Eye (tissue), 1 donor: Measurements from ENCODE around the gene GNAZ.

ENCODE experiments used
- DNase-seq: peaks from one replicate; pipeline ENCODE4 v3.0.0-alpha.2; 2015

Gene GNAZ

GRCh38 chr22:23079240-23079768 is 9.0 kb downstream of the GNAZ start:
- no peak for DNase-seq

DNA sequence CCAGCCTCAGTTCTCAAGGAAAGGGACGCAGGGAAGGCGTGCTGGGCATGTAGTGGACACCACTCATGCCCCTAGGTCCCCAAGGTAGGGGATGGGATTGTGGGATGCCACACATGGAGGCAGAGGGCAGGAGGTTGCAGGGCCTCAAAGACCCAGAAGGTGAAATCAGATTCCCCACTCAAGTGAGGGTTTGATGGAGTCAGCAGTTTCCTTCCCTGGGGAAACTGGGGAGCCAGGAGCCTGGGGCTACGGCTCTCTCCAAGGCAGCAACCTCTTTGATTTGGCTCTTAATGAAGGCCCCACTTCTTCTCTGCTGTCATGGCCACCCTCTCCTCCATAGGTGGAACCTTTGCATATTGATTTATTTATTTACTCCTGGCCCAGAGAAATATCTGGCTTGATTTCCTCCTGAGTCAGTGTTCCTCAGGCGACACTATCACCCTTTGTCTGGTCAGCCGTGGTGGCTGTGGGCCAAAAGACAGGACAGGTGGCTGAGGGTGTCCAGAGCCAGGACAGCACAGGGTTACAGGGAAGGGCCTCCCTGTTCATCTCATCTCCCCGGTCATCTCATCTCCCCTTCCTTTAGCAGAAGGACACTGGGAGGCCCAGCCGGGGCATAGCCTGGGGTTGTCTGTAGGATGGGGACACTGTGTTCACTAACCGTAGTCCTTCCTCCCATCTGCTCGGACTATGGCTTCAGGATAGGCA is 9.6 kb downstream of the GNAZ start:
- DNase-seq = no peak

GRCh38 chr22:23080613-23081290 is 10.4 kb downstream of the GNAZ start:
- no peak for DNase-seq

GRCh38 chr22:23082534-23083314 is 12.4 kb downstream of the GNAZ start:
- DNase-seq = no peak

- no peak for DNase-seq
Measured at GRCh38 chr22:23083315-23084021, 13.1 kb downstream of the GNAZ start.

GRCh38 chr22:23084453-23085350 is 14.4 kb downstream of the GNAZ start:
- DNase-seq = no peak

DNA sequence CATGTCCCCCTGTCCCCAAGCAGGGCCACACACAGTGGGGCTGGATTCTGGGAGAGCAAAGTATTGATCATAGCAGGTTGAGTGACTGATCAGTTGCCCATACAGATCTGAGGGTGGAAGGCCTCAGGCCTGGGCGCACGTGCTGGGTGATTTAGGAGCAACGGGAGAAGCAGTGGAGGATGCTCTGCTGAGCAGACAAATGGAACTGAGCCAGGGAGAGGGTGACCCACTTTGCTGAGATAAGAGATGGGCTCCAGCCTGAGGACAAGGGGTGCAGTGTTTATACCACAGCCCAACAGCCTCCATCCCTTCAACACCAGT is 15.0 kb downstream of the GNAZ start:
- no peak for DNase-seq

DNA sequence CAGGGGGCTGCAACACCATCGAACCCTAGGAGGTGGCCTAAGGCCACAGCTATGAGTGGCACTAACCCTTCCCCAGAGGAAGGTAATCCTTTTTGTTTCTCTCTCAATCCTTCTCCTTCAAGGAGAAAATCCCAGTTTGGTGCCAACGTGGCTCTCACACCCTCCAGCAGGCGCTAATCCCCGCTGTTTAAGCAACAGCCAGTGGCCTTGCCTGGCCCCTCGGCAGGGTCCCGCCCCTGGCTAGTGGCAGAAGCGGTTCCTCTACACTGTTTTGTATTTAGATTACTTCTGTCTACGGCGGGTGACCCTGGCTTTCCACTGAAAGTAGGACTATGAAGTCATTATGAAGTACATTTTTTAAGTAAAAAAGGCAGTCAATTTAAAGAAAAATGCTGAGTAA is 15.5 kb downstream of the GNAZ start:
- no peak for DNase-seq

GRCh38 chr22:23086263-23086662 is 15.9 kb downstream of the GNAZ start:
- no peak for DNase-seq

DNA sequence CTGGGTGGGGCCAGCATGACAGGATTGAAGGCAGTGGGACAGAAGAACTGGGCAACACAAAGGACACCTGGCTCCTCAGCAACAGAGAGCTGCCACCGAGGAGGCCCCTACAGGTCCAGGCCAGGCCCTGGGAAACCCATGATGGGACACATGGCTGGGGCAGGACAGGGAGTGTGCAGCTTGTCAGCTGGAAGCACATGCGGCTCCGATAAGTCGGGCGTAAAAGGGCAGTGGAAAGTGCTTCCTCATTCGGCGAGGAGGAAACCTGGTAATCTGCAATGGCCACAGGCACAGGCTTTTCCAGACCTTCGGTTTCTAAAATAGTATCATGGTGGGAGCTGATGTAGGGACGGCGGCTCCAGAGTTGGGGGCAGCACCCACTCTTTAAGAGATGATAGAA is 16.5 kb downstream of the GNAZ start:
- DNase-seq = no peak

- no peak for DNase-seq
Measured at GRCh38 chr22:23088199-23088604, 17.9 kb downstream of the GNAZ start.

DNA sequence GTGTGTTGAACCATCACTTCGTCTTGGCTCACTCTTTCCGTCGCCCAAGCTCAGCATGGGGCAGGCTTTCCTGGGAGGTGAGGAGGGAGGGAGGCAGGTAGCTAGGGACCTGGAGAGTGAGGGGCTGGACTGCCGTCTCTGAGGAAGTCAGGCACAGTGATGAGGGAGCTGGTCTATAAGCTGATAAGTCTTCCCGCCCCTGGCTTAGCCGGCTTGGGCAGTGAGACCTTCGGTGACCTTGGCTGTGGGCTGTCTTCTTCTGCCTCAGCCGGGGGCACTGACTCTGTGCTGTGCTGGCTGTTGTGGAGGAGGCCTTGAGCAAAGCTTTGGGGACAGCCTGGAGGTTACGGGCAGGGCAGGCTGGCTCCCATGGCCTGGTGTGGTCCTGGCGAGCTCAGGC is 18.7 kb downstream of the GNAZ start:
- DNase-seq = no peak

DNA sequence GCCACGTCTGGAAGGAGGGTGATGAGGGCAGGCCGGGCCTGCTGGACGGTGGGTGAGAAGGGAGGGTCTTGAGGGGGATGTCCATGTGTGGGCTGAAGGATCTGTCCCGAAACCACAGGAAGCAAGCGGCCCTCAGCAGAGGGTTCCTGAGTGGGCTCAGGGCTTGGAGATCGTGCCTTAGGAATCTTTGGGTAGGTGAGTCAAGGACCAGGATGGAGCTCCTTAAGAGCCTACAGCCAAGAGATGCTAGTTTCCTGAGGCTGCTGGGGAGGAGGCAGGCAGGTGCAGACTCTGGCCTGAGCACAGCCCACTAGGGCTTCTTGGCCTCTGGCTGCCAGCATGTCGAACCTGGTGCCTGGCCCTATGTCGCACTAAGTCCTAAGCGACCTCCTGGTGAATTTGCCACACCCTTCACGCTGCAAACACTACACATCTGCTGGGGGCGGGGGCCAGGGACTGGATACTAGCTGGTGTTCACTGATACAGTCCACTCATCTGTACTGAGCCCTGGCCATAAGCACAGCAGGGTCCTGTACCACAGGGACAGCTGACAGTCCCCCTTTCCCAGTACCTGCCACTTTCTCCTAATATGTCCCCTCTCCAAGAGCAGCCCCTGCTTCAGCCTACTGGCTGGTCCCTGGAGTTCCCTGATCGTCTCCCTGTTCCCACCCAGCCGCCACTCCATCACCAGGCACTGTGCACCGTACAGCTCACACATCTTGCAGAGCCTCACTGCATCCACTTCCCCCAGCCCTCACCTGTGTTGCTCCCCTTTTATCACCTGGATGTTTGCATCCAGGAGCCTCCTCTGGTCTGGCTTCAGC is 19.5 kb downstream of the GNAZ start:
- no peak for DNase-seq

GRCh38 chr22:23090457-23090835 is 20.1 kb downstream of the GNAZ start:
- no peak for DNase-seq

- DNase-seq = no peak
Measured at GRCh38 chr22:23091760-23092159, 21.4 kb downstream of the GNAZ start.

DNA sequence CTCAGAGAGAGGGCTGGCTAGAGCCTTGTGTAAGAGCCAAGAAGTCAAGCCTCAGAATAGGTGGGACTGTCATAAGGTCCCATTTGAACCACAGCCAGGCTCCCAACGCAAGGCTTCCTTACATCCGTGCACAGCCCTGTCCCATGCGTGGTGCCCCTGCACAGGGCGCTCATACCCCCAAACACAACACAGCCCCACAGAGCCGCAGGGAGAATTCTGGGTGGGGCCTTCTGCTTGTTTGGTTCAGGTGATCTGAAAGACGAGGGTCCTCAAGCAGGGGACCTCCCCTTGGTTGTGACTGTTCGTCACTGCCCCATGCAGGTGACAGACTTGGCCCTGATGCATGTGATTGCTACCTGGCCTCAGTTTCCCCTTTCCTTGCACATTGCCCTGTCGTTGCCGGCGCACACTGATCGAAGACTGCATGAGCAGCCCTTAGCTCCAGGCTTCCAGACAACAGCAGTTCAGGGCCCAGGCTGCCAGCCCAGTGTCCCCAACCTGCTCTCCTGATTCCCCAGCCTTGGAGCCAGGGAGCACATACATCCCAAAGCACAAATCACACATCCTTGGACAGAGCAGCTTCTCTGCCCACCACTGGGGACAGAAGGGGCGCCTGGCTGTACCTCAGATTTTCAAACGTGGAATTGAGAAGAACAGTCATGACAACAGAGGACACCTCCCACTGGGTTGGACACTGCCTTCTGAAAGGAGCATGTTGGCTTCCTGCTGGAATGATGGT is 22.1 kb downstream of the GNAZ start:
- DNase-seq = no peak

DNA sequence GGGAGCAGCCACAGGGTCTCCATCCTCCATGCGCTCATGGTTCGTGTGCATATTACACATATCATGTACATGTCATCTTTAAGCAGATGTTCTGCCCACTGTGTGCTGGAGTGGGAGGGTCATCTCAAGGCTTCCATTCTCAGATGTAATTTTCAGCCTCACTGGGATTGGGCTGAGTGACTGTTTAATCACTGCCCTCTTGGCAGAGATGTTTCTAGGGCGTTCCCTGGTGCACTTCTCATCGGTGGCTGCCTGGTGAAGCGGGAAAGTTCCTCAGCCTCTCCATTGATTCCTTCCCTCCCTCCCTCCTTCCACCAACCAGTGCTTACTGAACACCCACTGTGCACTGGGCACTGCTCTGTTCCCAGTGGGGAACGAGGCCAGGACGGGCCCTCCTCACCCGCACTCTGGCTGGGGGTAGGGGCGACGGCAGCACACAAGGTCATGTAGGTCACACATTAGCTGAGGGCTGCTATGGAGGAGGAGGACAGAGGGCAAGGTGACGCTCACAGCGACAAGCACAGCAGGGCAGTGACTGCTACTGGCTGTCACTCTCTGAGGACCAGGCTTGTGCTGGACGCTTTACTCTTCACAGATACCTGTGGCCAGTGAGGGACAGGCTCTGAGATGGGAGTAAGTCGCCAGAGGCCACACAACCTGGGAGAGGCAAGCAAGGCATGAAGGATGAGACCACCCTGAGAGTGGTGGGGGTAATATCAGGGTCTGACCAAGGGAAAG is 22.9 kb downstream of the GNAZ start:
- DNase-seq = peak; percentile 64

GRCh38 chr22:23094260-23094659 is 23.9 kb downstream of the GNAZ start:
- DNase-seq = no peak
